ENCODE measurements around the gene TREML1. TPM values are rescaled to one million over a fixed set of nuclear protein-coding genes. Genes with fewer than 3 reads are reported as not detected.
A peak's percentile ranks its signal among the peaks of the same experiment; 100 is the strongest.

TREML1 gene
- total and polyA plus RNA-seq, 9 of the 15 experiments (the other 6 are each of a cell fraction or from before 2014, with no cell fraction given): not detected

DNA sequence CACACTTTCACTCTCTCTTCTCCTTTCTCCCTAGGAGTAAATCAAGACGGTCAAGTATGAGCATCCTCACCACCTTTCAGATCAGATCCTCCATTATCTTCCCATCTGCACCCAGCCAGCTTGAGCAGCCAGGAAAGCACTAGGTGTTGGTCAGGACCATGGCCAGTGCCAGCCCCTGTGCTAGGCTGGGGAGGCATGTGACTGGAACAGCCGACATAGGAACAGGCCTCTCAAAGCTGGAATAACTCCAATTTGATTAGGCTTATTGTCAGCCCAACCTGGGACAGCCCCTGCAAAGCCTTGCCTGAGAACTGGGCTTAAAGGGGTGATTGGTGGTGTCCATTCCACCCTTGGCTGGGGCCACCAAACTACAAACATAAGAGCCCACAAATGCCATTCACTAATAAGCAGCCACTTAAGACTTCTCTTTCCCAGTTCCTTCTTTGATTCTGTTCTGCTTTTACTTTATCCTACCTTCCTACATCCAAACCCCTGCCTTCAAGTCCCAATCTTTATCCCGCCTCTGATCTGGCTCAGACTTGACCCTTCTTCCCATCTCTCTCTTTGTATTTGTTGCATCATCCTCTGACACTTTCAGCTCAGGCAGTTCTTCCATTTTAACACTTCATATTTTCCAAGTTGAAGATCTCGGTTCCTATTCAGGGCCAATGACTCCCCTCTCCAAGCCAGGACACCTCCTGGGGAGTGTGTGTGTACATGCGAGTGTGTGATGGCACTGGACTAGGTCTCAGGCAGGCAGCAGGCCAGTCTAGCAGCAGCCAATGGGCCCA is 13.2 kb upstream of the TREML1 start (continued):
- TF ChIP-seq, protein P1, sequence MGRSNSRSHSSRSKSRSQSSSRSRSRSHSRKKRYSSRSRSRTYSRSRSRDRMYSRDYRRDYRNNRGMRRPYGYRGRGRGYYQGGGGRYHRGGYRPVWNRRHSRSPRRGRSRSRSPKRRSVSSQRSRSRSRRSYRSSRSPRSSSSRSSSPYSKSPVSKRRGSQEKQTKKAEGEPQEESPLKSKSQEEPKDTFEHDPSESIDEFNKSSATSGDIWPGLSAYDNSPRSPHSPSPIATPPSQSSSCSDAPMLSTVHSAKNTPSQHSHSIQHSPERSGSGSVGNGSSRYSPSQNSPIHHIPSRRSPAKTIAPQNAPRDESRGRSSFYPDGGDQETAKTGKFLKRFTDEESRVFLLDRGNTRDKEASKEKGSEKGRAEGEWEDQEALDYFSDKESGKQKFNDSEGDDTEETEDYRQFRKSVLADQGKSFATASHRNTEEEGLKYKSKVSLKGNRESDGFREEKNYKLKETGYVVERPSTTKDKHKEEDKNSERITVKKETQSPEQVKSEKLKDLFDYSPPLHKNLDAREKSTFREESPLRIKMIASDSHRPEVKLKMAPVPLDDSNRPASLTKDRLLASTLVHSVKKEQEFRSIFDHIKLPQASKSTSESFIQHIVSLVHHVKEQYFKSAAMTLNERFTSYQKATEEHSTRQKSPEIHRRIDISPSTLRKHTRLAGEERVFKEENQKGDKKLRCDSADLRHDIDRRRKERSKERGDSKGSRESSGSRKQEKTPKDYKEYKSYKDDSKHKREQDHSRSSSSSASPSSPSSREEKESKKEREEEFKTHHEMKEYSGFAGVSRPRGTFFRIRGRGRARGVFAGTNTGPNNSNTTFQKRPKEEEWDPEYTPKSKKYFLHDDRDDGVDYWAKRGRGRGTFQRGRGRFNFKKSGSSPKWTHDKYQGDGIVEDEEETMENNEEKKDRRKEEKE (IDR thresholded peaks at IDR 0.05; ENCODE audit: borderline replicate concordance in 1 of 2, control insufficient read depth in 1 of 2, low read depth in 2 of 2, low read length in 1 of 2): no peak
- TF ChIP-seq KLF1 (tag; IDR thresholded peaks at IDR 0.05) (no peak), PRDM10 (IDR thresholded peaks at IDR 0.05; ENCODE audit: partially characterized antibody) (no peak), ZNF134 (CRISPR knock-in tag; conservative IDR thresholded peaks at IDR 0.05) (no peak), ESRRB (CRISPR knock-in tag; IDR thresholded peaks at IDR 0.05; ENCODE audit: borderline replicate concordance) (no peak), ARNT (IDR thresholded peaks at IDR 0.05) (no peak), HNRNPL (IDR thresholded peaks at IDR 0.05; ENCODE audit: low read depth, low read length) (no peak), TAF15 (IDR thresholded peaks at IDR 0.05; ENCODE audit: low read depth, low read length) (no peak), BHLHE40 (IDR thresholded peaks at IDR 0.05; ENCODE audit: low read length) (0 out of 2 replicates have a peak, but pooled peaks have one; percentile 32), U2AF1 (optimal IDR thresholded peaks at IDR 0.05; ENCODE audit: low read depth, low read length) (no peak), ZSCAN32 (CRISPR knock-in tag; IDR thresholded peaks at IDR 0.05) (peak; percentile 61; the same call in 1 of the 2 replicates), ZNF324 (CRISPR knock-in tag; IDR thresholded peaks at IDR 0.05) (no peak), RBM25 (IDR thresholded peaks at IDR 0.05; ENCODE audit: low read depth, low read length, severe bottlenecking) (no peak), ATF4 (CRISPR knock-in tag; IDR thresholded peaks at IDR 0.05) (peak; percentile 46; the same call in 1 of the 2 replicates), ASH1L (IDR thresholded peaks at IDR 0.05; ENCODE audit: borderline replicate concordance, low read depth, partially characterized antibody) (no peak)
- TF ChIP-seq, protein P2, sequence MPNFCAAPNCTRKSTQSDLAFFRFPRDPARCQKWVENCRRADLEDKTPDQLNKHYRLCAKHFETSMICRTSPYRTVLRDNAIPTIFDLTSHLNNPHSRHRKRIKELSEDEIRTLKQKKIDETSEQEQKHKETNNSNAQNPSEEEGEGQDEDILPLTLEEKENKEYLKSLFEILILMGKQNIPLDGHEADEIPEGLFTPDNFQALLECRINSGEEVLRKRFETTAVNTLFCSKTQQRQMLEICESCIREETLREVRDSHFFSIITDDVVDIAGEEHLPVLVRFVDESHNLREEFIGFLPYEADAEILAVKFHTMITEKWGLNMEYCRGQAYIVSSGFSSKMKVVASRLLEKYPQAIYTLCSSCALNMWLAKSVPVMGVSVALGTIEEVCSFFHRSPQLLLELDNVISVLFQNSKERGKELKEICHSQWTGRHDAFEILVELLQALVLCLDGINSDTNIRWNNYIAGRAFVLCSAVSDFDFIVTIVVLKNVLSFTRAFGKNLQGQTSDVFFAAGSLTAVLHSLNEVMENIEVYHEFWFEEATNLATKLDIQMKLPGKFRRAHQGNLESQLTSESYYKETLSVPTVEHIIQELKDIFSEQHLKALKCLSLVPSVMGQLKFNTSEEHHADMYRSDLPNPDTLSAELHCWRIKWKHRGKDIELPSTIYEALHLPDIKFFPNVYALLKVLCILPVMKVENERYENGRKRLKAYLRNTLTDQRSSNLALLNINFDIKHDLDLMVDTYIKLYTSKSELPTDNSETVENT (CRISPR knock-in tag; IDR thresholded peaks at IDR 0.05): no peak

Measured in K562 (cell line).